B cell (primary cell): ENCODE measurements around the gene RAB3B. TPM values are rescaled to one million over a fixed set of nuclear protein-coding genes. Genes with fewer than 3 reads are reported as not detected.

Experiments
- ATAC-seq: fragments of 200-7000 bp; cut with Tn5 transposase; one replicate; pipeline ENCODE4 v1.10.0; 2021; ENCODE audit warnings: low read depth, mild to moderate bottlenecking, moderate number of reproducible peaks, moderate library complexity
- CTCF ChIA-PET: fragments of 350-600 bp; sonication (Branson Sonifier 250); formaldehyde crosslinking; loops from one replicate; lab custom pipeline; 2021; ENCODE audit warnings: antibody characterized with exemption, inconsistent platforms; lab: Charles Lee
- POLR2A ChIA-PET: fragments of 350-600 bp; sonication (Branson Sonifier 250); formaldehyde crosslinking; loops from one replicate; lab custom pipeline; 2021; ENCODE audit warnings: antibody characterized with exemption; lab: Charles Lee
- DNase-seq: peaks from one replicate; pipeline ENCODE4 v3.0.0; 2013
- H2AFZ ChIP-seq: 2 replicates; pipeline ENCODE4 v1.6.1; 2012; ENCODE audit warnings: mild to moderate bottlenecking, low read depth, low read length; ENCODE audit not compliant: insufficient read depth, poor library complexity, severe bottlenecking
- H3K27ac ChIP-seq, 2 donors: 1 replicate in 1 of 2; 2 replicates in 1 of 2; pipeline ENCODE4 v1.5.1; 2012 to 2013; ENCODE audit warnings: low read length in 2 of 2, mild to moderate bottlenecking in 2 of 2, moderate library complexity in 1 of 2
- H3K27me3 ChIP-seq, 4 experiments: fragments of 200-600 bp in 1 of 4; sonication (generic) in 1 of 4; replicated peaks in 1 of 4; 1 replicate in 2 of 4; 2 replicates in 2 of 4; pipeline versions ENCODE4 v1.6.1 to v1.7.0; 2013 to 2016; ENCODE audit warnings: low read length in 3 of 4, mild to moderate bottlenecking in 2 of 4, mixed read lengths in 1 of 4, moderate library complexity in 1 of 4; ENCODE audit not compliant: insufficient read depth in 4 of 4, control insufficient read depth in 3 of 4; ENCODE audit errors: control extremely low read depth in 1 of 4
- H3K36me3 ChIP-seq, 2 experiments: replicated peaks in 1 of 2; 1 replicate in 1 of 2; 2 replicates in 1 of 2; pipeline versions ENCODE4 v1.6.1 to v1.7.1; 2013; ENCODE audit warnings: low read length in 1 of 2; ENCODE audit not compliant: insufficient read depth in 2 of 2, control insufficient read depth in 1 of 2; ENCODE audit errors: control extremely low read depth in 1 of 2, extremely low read depth in 1 of 2
- H3K4me1 ChIP-seq, 2 donors: fragments of 200-600 bp in 1 of 2; sonication (generic) in 1 of 2; 1 replicate in 1 of 2; 2 replicates in 1 of 2; pipeline versions ENCODE4 v1.5.1 to v1.6.1; 2013 to 2017; ENCODE audit warnings: low read length in 2 of 2; ENCODE audit not compliant: control insufficient read depth in 2 of 2, insufficient read depth in 2 of 2
- H3K4me2 ChIP-seq: replicated peaks from 2 replicates; pipeline ENCODE3; 2012; ENCODE audit warnings: mild to moderate bottlenecking, low read depth, low read length; ENCODE audit not compliant: poor library complexity, severe bottlenecking
- H3K4me3 ChIP-seq, 5 experiments: fragments of 200-600 bp in 1 of 5; sonication (generic) in 1 of 5; 1 replicate in 3 of 5; 2 replicates in 2 of 5; pipeline versions ENCODE4 v1.5.1 to v1.7.0; 2011 to 2016; ENCODE audit warnings: low read length in 4 of 5, mild to moderate bottlenecking in 4 of 5, low read depth in 2 of 5, control low read depth in 1 of 5, moderate library complexity in 1 of 5; ENCODE audit not compliant: insufficient read depth in 1 of 5; ENCODE audit errors: control extremely low read depth in 1 of 5, extremely low read depth in 1 of 5
- H3K79me2 ChIP-seq: fragments of 200-600 bp; sonication (generic); one replicate; pipeline ENCODE4 v1.6.0; 2016; ENCODE audit warnings: low read length; ENCODE audit not compliant: control insufficient read depth, insufficient read depth
- H3K9ac ChIP-seq: fragments of 200-600 bp; sonication (generic); 2 replicates; pipeline ENCODE4 v1.6.1; 2017; ENCODE audit warnings: mild to moderate bottlenecking, low read length, moderate library complexity
- H3K9me3 ChIP-seq, 3 donors: one replicate each; pipeline versions ENCODE4 v1.6.1 to v1.7.1; 2013; ENCODE audit warnings: low read length in 2 of 3; ENCODE audit not compliant: control insufficient read depth in 2 of 3, insufficient read depth in 1 of 3; ENCODE audit errors: control extremely low read depth in 1 of 3
- H4K20me1 ChIP-seq: 2 replicates; pipeline ENCODE4 v1.6.0; 2012; ENCODE audit warnings: mild to moderate bottlenecking, low read length; ENCODE audit not compliant: insufficient read depth, control insufficient read depth, poor library complexity, severe bottlenecking
- H3K27ac Mint-ChIP-seq: one replicate; pipeline ENCODE4 v1.8.0; 2021; ENCODE audit warnings: mixed read lengths
- H3K27me3 Mint-ChIP-seq: one replicate; pipeline ENCODE4 v1.8.0; 2021; ENCODE audit warnings: mixed read lengths
- H3K4me1 Mint-ChIP-seq: one replicate; pipeline ENCODE4 v1.8.0; 2021; ENCODE audit warnings: mixed read lengths
- H3K4me3 Mint-ChIP-seq: one replicate; pipeline ENCODE4 v1.8.0; 2021; ENCODE audit warnings: mixed read lengths
- H3K9me3 Mint-ChIP-seq: one replicate; pipeline ENCODE4 v1.8.0; 2022; ENCODE audit warnings: mixed read lengths; ENCODE audit not compliant: insufficient read depth
- EZH2 ChIP-seq: IDR thresholded peaks from 2 replicates; pipeline ENCODE4 v1.6.1; 2012; ENCODE audit warnings: borderline replicate concordance, low read depth, mild to moderate bottlenecking, moderate library complexity, low read length; ENCODE audit not compliant: insufficient read depth, poor library complexity, severe bottlenecking
- WGBS: methylation state at CpG from one replicate; pipeline ENCODE4 v1.1.5; 2013; ENCODE audit warnings: missing lambda C conversion rate; ENCODE audit not compliant: insufficient coverage; 5-methylcytosine and 5-hydroxymethylcytosine counted together
- intact Hi-C: fragments of 100-400 bp; cut with micrococcal nuclease; formaldehyde crosslinking; loops from one replicate; pipeline ENCODE4 v1.10.0; 2022
- polyA plus RNA-seq: library from polyadenylated mRNA; depleted of rRNA; stranded (reverse); fragments of >200 nt; gene quantifications from 2 replicates; pipeline ENCODE4 v1.2.3, GENCODE V29; 2012
- total RNA-seq, 2 donors: library from RNA; stranded (reverse); fragments of 120-200 nt in 1 of 2; gene quantifications; 1 replicate in 1 of 2; 2 replicates in 1 of 2; pipeline versions ENCODE4 v1.2.3 to v1.2.4, GENCODE V29; 2013 to 2022
- TF ChIP-seq, protein P1 (sequence below): fragments of 200-600 bp; IDR thresholded peaks from one replicate; pipeline ENCODE4 v1.8.0; 2022; ENCODE audit warnings: antibody characterized with exemption, mild to moderate bottlenecking

RAB3B gene
- total and polyA plus RNA-seq, 2 donors (not counting 1 experiment from before 2014, with no cell fraction given) = 0.02 TPM; not detected in 1

DNA sequence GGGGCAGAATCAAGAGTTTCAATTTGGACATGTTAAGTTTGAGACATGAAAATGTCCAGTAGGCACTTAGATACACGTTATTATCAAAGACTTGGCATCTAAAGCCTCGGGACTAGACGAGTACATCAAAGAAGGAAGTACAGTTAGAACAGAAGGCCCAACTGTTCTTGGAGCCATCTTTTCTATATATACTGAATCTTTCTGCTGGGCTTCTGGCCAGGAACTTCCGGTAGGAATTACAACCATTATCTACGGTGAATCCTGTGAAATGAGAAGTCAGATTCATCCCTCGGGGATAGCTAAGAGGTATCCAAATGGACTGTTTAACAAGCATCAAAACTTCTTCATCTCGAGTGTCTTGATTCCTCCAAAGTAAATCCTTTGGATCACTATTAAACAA, 77.6 kb downstream of the RAB3B start:
- Histone ChIP-seq H3K4me3 (no peak overlapping the region), H4K20me1 (no peaks in the 10 kb centered on the region), H3K4me2 (no peak overlapping the region), H3K27ac (no peak overlapping the region), H3K36me3 (no peaks in the 10 kb centered on the region), H3K79me2 (no peaks in the 10 kb centered on the region), H2AFZ (no peak overlapping the region), H3K27me3 (peaks cover 0 to 7% (median 4%) of the 10 kb centered on the region in 4 experiments), H3K9ac (no peak overlapping the region), H3K9me3 (no peaks in the 10 kb centered on the region), H3K4me1 (peaks cover 3 to 5% of the 10 kb centered on the region in 2 donors)
- intact Hi-C loops = no loop called here
- no peak overlapping the region for H3K4me3 Mint-ChIP-seq
- ChIA-PET CTCF (no interaction called here), POLR2A (no interaction called here)
- DNase-seq (no peak), ATAC-seq (no peak)
- WGBS = 94% methylated on average over 7 of the region's 7 CpGs
- no peaks in the 10 kb centered on the region for H3K9me3 Mint-ChIP-seq
- H3K4me1 Mint-ChIP-seq = peaks cover 6% of the 10 kb centered on the region
- no peak for TF ChIP-seq EZH2
- TF ChIP-seq, protein P1, sequence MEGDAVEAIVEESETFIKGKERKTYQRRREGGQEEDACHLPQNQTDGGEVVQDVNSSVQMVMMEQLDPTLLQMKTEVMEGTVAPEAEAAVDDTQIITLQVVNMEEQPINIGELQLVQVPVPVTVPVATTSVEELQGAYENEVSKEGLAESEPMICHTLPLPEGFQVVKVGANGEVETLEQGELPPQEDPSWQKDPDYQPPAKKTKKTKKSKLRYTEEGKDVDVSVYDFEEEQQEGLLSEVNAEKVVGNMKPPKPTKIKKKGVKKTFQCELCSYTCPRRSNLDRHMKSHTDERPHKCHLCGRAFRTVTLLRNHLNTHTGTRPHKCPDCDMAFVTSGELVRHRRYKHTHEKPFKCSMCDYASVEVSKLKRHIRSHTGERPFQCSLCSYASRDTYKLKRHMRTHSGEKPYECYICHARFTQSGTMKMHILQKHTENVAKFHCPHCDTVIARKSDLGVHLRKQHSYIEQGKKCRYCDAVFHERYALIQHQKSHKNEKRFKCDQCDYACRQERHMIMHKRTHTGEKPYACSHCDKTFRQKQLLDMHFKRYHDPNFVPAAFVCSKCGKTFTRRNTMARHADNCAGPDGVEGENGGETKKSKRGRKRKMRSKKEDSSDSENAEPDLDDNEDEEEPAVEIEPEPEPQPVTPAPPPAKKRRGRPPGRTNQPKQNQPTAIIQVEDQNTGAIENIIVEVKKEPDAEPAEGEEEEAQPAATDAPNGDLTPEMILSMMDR = no peak
- no peak overlapping the region for H3K27ac Mint-ChIP-seq
- H3K27me3 Mint-ChIP-seq = peaks cover 36% of the 10 kb centered on the region

DNA sequence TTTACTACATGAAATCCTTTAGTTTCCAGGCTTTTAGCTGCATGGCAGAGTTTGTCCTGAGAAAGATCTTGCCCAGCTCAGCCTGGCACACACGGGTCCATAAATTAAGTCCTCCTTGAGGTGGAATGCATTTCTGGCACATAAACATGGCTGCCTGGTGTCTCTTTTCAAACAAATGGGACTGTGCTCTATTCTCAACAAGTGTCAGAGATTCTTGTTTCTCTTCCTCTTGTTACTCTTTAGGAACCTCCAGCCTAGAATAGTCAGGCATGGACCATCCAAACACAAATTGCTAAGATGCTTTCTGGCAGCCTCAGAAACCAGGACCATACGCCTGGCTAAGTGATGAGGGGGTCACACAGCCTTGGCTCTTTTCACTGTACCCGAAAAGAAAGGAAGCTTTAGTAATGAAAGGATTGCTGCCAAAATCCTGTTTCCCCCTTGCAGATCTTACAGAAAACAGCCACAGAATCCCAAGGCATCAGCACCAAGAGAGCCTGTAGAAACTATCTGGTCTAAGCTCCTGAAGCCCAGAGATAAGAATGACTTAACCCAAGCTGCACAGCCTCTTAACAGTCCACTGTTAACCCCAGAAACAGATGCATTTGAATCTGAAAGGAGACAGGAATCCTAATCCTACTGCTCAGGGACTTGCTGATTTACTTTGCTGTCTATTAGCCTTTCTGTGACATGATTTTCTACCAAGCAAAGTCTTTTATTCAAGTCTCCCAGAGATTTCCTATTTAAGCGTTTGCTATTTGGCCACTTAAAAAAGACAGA, 80.1 kb downstream of the RAB3B start:
- Histone ChIP-seq H3K9me3 (no peaks in the 10 kb centered on the region), H3K27me3 (peaks cover 0 to 3% (median under 1%) of the 10 kb centered on the region in 4 experiments), H4K20me1 (no peaks in the 10 kb centered on the region), H3K4me1 (peaks cover 6 to 10% of the 10 kb centered on the region in 2 donors), H3K4me2 (no peak overlapping the region), H3K9ac (no peak overlapping the region), H3K79me2 (no peaks in the 10 kb centered on the region), H3K36me3 (no peaks in the 10 kb centered on the region), H3K27ac (no peak overlapping the region), H3K4me3 (no peak overlapping the region), H2AFZ (no peak overlapping the region)
- DNase-seq = no peak
- H3K27me3 Mint-ChIP-seq = peaks cover 33% of the 10 kb centered on the region
- TF ChIP-seq, protein P1 = no peak
- TF ChIP-seq EZH2 = no peak
- no peak overlapping the region for H3K4me3 Mint-ChIP-seq
- intact Hi-C loops = no loop called here
- ATAC-seq = no peak
- H3K9me3 Mint-ChIP-seq = no peaks in the 10 kb centered on the region
- WGBS = 88% methylated on average over 1 of the region's 4 CpGs
- POLR2A ChIA-PET = no interaction called here
- no peak overlapping the region for H3K27ac Mint-ChIP-seq
- CTCF ChIA-PET = interaction anchor here (0.5 to 1.6 kb wide), 2 partner anchors 11 to 16 kb away, joined by 3 read pairs; no protein-coding TSS in a partner anchor
- H3K4me1 Mint-ChIP-seq = peaks cover 10% of the 10 kb centered on the region
